ENCODE measurements around the gene RTEL1. TPM values are rescaled to one million over a fixed set of nuclear protein-coding genes. Genes with fewer than 3 reads are reported as not detected.
"Not testable (repeated sequence)": the region's sequence is repeated elsewhere in the genome, so short reads cannot be mapped to it uniquely, and the experiment has no call there.

RTEL1 gene
- polyA plus RNA-seq, 4 donors, result 16.3 to 21.0 (median 18.3) TPM

GRCh38 chr20:63650486-63650885 lies 7.6 kb upstream of the RTEL1 start:
- DNase-seq (ENCODE audit: low read depth in 4 of 4, low spot score in 3 of 4), result not testable (repeated sequence)

GRCh38 chr20:63651942-63652191 lies 6.2 kb upstream of the RTEL1 start:
- no peak for DNase-seq (ENCODE audit: low read depth in 4 of 4, low spot score in 3 of 4)

- DNase-seq (ENCODE audit: low read depth in 4 of 4, low spot score in 3 of 4), result no peak
Measured at GRCh38 chr20:63652192-63652980, 5.7 kb upstream of the RTEL1 start.

DNA sequence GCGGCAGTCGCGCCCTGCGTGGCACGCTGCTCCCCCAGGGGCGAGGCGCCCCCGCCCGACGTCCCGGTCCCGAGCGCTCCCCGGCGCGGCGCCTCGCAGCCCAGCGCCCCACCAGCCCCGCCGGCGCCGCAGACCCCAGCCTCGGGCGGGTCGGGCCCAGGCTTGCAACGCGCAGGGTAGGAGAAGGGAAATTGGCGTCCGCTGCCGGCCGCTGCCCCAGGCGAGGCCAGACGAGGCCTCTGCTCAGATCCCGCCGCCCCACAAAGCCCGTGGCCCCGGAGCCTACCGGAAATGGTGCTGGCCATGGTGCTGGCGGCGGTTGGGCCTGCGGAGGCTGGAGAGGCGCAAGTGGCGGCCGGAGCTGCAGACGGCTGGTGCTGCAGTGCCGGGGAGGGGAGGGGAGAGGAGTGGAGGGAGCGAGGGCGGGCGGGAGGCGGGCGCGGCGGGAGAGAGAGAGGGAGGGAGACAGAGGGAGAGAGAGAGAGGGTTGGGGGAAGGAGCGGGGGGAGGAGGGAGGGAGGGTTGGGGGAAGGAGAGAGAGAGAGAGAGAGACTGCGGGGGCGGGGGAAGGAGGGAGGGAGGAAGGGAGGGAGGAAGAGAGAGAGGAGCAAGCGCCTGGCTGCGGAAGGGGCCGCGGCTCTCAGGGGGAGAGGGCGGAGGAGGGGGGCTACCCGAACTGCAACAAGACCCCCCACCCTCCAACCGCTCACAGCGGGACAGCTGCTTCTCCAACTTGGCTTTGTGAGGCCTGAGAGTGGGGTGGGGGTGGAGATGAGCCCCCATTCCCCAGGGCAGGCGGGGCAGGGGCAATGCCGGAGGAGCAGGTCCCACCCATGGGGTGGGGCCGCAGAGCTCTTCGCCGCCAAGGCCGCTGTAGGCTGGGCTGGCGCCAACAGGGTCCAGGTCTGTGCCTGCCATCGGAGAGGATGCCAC lies 4.8 kb upstream of the RTEL1 start, which contains the start of gene STMN3:
STMN3 (minus strand) TSS at position 384 of the 933 bp plus-strand sequence; CDS start at position 305, 79 bp downstream.
- DNase-seq (ENCODE audit: low read depth in 4 of 4, low spot score in 3 of 4), result peak; percentile 78 to 86 (median 84)

- DNase-seq (ENCODE audit: low read depth in 4 of 4, low spot score in 3 of 4), result no peak
Measured at GRCh38 chr20:63653974-63654668, 4.0 kb upstream of the RTEL1 start.

GRCh38 chr20:63655249-63655648 lies 2.9 kb upstream of the RTEL1 start:
- no peak for DNase-seq (ENCODE audit: low read depth in 4 of 4, low spot score in 3 of 4)

GRCh38 chr20:63656451-63656850 lies 1.7 kb upstream of the RTEL1 start:
- DNase-seq (ENCODE audit: low read depth in 4 of 4, low spot score in 3 of 4), result no peak

GRCh38 chr20:63657260-63657936 lies 714 bp upstream of the RTEL1 start:
- DNase-seq (ENCODE audit: low read depth in 4 of 4, low spot score in 3 of 4), result no peak

DNA sequence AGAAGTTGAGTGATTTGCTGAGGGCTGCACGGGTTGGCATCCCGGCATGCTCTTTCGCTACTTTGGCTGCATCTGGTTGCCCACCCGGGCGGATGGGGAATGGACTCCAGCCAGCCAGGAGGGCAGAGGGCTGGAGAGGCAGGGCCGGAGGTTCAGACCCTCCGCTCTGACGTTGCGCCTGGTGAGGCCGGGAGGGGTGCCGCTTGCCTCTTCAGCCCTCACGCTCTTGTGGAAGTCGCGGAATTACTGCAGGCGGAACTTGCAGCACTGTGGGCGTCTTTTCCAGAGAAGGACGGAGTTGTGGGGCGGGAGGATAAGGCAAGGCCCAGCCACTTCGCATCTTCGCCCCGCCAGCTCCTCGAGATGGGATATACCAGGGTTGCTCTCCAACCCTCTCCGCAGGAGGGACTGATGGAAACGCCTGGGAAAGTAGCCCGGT lies 656 bp downstream of the RTEL1 start:
- DNase-seq (ENCODE audit: low read depth in 4 of 4, low spot score in 3 of 4), result no peak

GRCh38 chr20:63659370-63659769 lies 1.3 kb downstream of the RTEL1 start:
- DNase-seq (ENCODE audit: low read depth in 4 of 4, low spot score in 3 of 4), result no peak

- not testable (repeated sequence) for DNase-seq (ENCODE audit: low read depth in 4 of 4, low spot score in 3 of 4)
Measured at GRCh38 chr20:63660174-63660573, 2.1 kb downstream of the RTEL1 start.

DNA sequence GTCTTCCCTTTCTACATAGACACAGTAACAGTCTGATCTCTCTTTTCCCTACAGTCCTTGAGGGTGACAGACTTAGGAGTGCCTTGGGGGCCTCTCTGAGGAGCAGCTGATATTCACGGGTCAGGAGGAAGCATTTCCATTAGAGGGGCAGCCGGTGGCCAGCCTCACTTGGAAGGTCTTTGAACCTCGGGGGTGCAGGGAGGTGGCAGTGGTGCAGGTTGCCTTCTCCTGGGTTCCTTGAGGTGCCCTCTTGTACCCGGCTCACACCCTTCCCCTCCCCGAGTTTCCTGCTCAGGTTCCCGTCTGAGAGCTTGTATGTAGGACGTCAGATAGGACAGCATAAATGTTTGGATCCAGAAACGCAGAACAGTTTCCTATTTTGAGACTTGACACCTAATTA lies 2.5 kb downstream of the RTEL1 start:
- DNase-seq (ENCODE audit: low read depth in 4 of 4, low spot score in 3 of 4), result no peak

DNA sequence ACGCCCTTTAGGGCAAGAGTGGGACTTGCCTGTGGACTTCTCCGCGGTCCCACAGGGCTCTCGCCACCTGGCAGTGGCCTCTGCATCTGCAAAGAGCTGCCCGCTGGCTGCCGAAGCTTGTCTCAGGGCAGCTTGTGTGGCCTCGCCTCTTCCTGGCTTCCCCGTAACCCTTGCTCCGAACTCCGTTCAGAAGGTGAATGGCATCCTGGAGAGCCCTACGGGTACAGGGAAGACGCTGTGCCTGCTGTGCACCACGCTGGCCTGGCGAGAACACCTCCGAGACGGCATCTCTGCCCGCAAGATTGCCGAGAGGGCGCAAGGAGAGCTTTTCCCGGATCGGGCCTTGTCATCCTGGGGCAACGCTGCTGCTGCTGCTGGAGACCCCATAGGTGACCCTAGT lies 3.0 kb downstream of the RTEL1 start:
- DNase-seq (ENCODE audit: low read depth in 4 of 4, low spot score in 3 of 4), result no peak

DNA sequence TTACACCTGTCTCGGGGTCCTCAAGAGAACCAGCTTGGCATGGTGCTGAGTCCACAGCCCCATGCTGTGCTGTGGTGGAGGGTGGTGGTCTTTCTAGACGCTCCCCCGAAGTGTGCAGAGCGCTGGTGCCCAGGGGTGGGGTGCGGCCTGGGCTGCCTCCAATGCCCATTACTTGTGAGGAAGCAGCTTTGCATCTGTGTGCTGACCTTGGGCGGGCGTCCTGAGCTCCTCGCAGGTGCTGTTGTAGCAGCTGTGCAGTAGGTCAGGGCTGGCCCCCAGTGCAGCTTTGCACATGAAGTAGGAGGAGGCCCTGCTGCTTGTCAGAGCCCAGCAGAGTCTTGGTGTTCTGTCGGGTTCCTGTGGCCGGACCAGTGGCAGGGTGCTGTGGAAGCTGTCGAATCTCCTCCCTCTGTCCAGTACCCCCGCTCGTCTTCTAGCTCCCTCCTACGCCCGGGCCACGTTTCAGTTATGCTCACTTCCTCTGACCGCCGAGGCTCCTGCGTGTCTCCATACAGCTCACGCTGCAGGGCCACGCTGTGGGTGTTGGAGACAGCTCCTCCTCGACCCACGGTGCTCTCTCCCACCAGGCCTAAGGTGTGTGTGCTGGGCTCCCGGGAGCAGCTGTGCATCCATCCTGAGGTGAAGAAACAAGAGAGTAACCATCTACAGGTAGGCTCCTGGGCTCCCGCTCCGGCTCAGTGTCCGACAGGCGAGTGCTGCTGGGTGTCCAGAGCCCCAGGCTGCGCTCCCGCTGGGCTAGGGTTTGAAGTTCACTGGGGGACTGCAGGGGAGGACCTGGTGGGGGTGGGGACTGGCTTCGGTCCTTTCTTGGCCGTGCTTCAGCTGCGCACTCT lies 4.1 kb downstream of the RTEL1 start:
- no peak for DNase-seq (ENCODE audit: low read depth in 4 of 4, low spot score in 3 of 4)

GRCh38 chr20:63662813-63663189 lies 4.7 kb downstream of the RTEL1 start:
- DNase-seq (ENCODE audit: low read depth in 4 of 4, low spot score in 3 of 4), result no peak

DNA sequence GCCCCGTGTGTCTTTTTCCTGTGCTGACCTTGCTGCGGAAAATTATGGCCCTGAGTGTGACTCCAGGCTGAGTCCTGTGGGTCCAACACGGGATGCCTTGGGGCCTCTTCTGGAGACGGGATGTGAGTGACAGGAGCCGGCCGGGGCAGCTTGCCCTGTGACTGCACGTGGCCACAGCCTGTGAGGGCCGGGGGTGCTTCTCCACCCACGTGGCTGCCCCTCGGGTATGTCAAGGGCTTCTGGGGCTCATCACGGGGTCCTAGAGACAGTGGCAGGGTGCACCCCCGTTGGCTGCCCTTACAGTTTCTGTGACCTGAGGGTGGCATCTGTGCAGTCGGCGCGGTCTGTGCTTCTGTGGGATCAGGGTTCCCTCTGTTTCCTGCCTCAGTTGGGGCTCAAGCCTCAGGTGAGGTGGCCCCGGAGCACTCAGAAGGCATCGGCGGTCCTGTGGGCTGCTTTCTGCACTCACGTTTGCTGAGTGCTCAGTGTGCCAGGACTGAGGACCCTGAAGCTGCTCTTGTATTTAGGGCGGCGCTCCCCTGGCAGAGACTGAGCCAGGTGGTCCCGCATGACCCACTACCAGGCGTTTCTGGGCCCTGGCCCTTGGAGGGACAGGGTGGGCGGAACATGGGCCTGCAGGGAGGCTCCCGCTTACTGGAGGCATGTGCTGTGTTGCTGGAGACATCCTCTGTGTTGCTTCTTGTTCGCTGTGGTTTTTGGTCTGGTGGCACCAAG lies 5.4 kb downstream of the RTEL1 start:
- no peak for DNase-seq (ENCODE audit: low read depth in 4 of 4, low spot score in 3 of 4)

DNA sequence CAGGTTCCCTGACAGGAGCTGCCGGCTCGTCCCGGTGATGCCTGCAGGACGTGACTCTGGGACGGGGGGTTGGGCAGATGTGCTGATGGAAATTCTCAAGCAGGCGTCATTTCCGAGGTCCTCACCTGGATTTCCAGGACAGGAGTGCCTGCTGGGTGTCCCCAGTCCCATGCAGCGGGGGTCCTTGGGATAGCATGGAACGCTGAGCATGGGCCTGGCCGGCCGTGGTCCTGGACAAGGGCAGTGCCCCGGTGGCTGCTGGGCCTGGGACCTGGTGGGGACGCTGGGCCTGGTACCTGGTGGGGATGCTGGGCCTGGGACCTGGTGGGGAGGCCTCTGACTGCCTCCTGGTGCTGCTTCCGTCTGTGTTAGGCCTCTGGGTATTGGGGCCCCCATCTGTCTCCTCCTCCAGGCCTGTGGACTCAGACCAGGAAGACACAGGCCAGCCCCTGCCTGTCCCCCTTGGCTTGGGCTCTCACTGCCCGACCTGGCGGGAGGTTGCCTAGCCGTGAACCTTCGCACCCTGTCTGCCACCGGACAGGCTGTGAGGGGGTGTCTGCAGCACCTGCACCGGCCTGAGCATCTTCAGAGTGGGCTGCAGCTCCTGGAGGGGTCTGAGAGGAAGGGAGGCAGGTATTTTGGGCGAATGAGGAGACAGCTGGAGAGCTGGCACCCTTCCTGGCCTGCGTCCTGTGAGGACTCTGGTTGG lies 6.2 kb downstream of the RTEL1 start:
- DNase-seq (ENCODE audit: low read depth in 4 of 4, low spot score in 3 of 4), result no peak

GRCh38 chr20:63664861-63665594 lies 6.9 kb downstream of the RTEL1 start:
- DNase-seq (ENCODE audit: low read depth in 4 of 4, low spot score in 3 of 4), result no peak

Measured in left renal pelvis (tissue), 4 donors.